Smooth muscle cell (in vitro differentiated cells): ENCODE measurements around the gene MISP3. TPM values are rescaled to one million over a fixed set of nuclear protein-coding genes. Genes with fewer than 3 reads are reported as not detected.

Experiments used
- DNase-seq: peaks from one replicate; lab custom pipeline; 2025; ENCODE audit not compliant: unreplicated experiment; lab: John Stamatoyannopoulos, UW
- H2AFZ ChIP-seq: fragments of 200-600 bp; sonication (generic); 2 replicates; pipeline ENCODE4 v1.6.0; 2016; ENCODE audit warnings: antibody characterized with exemption, low read depth, mild to moderate bottlenecking
- H3F3A ChIP-seq: fragments of 200-600 bp; sonication (generic); 2 replicates; pipeline ENCODE4 v1.6.0; 2017; ENCODE audit warnings: antibody characterized with exemption, low read depth
- H3K27ac ChIP-seq: fragments of 200-600 bp; sonication (generic); 2 replicates; pipeline ENCODE4 v1.5.1; 2016; ENCODE audit warnings: low read depth, mild to moderate bottlenecking
- H3K27me3 ChIP-seq: fragments of 200-600 bp; sonication (generic); 2 replicates; pipeline ENCODE4 v1.6.1; 2016; ENCODE audit warnings: low read depth, mild to moderate bottlenecking
- H3K36me3 ChIP-seq: fragments of 200-600 bp; sonication (generic); 2 replicates; pipeline ENCODE4 v1.5.1; 2016; ENCODE audit warnings: low read depth
- H3K4me1 ChIP-seq: fragments of 200-600 bp; sonication (generic); 2 replicates; pipeline ENCODE4 v1.5.1; 2016; ENCODE audit warnings: low read depth
- H3K4me2 ChIP-seq: fragments of 200-600 bp; sonication (generic); 2 replicates; pipeline ENCODE4 v1.6.0; 2016; ENCODE audit warnings: mild to moderate bottlenecking
- H3K4me3 ChIP-seq: fragments of 200-600 bp; sonication (generic); 2 replicates; pipeline ENCODE4 v1.5.1; 2016; ENCODE audit warnings: mild to moderate bottlenecking
- H3K79me2 ChIP-seq: fragments of 200-600 bp; sonication (generic); 2 replicates; pipeline ENCODE4 v1.6.0; 2016; ENCODE audit warnings: low read depth, mild to moderate bottlenecking
- H3K9ac ChIP-seq: fragments of 200-600 bp; sonication (generic); 2 replicates; pipeline ENCODE4 v1.6.0; 2016; ENCODE audit warnings: low read depth
- H3K9me3 ChIP-seq: fragments of 200-600 bp; sonication (generic); replicated peaks from 2 replicates; pipeline ENCODE4 v1.5.1; 2016; ENCODE audit warnings: low read depth
- H4K20me1 ChIP-seq: fragments of 200-600 bp; sonication (generic); 2 replicates; pipeline ENCODE4 v1.6.0; 2016; ENCODE audit warnings: low read depth
- WGBS: methylation state at CpG from one replicate; pipeline ENCODE4 v1.1.7; 2016; ENCODE audit warnings: low lambda C conversion rate; 5-methylcytosine and 5-hydroxymethylcytosine counted together
- polyA plus RNA-seq: library from polyadenylated mRNA; unstranded; fragments of >200 nt; fragmentation: Nextera tagmentation; extraction: Ambion mirVana; gene quantifications from 2 replicates; pipeline ENCODE4 v1.2.1, GENCODE V29; 2016
- total RNA-seq: library from RNA; depleted of rRNA; stranded (reverse); fragments of >200 nt; gene quantifications from 2 replicates; pipeline ENCODE4 v1.2.3, GENCODE V29; 2014
- TF ChIP-seq, protein P1 (sequence below): fragments of 200-600 bp; sonication (generic); IDR thresholded peaks from 2 replicates; pipeline ENCODE4 v1.5.1; 2017; ENCODE audit warnings: borderline replicate concordance, mild to moderate bottlenecking, antibody characterized with exemption; ENCODE audit not compliant: insufficient read depth, poor library complexity, severe bottlenecking

The MISP3 gene
- total and polyA plus RNA-seq, 2 experiments from 2014 or later = 0.61 to 2.4 TPM

DNA sequence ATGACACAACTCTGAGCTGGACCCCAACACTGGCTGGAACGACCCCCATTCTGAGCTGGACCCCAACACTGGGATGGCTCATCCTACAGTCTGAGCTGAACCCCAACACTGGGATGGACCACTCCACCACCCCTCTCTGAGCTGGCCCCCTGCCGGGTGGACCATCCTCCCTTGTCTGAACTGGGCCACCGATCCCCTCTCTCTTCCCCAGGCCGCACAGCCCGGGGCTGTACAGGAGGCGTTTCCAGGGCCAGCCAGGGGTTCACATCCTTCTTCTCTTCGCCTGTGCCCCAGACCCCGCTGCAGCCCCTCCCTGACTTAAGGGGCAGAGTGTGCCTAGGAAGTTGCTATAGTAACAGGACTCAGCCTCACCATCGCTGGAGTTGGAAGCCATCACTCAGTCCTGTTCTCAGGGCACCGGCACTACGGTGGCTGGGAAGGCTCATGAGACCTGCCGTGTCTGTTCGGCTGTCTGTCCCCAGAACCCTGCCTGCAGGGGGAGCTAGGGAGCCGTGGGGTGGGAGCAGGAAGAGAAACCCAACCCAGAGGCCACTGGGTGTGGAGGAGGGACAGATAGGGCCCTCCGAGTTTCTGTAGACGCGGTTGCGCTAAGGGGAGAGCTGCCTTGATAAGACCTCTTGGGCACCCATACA lies 41.3 kb downstream of the MISP3 start:
- Histone ChIP-seq H3K9me3 (no peaks in the 10 kb centered on the region), H3K27me3 (no peaks in the 10 kb centered on the region), H3K4me2 (no peak overlapping the region), H3F3A (peaks cover 7% of the 10 kb centered on the region), H3K27ac (no peak overlapping the region), H3K9ac (no peak overlapping the region), H2AFZ (no peak overlapping the region), H3K36me3 (no peaks in the 10 kb centered on the region), H4K20me1 (peaks cover 53% of the 10 kb centered on the region), H3K79me2 (peaks cover 48% of the 10 kb centered on the region), H3K4me1 (peaks cover 23% of the 10 kb centered on the region), H3K4me3 (no peak overlapping the region)
- WGBS = 96% methylated on average over 18 of the region's 18 CpGs
- no peak for DNase-seq
- TF ChIP-seq, protein P1, sequence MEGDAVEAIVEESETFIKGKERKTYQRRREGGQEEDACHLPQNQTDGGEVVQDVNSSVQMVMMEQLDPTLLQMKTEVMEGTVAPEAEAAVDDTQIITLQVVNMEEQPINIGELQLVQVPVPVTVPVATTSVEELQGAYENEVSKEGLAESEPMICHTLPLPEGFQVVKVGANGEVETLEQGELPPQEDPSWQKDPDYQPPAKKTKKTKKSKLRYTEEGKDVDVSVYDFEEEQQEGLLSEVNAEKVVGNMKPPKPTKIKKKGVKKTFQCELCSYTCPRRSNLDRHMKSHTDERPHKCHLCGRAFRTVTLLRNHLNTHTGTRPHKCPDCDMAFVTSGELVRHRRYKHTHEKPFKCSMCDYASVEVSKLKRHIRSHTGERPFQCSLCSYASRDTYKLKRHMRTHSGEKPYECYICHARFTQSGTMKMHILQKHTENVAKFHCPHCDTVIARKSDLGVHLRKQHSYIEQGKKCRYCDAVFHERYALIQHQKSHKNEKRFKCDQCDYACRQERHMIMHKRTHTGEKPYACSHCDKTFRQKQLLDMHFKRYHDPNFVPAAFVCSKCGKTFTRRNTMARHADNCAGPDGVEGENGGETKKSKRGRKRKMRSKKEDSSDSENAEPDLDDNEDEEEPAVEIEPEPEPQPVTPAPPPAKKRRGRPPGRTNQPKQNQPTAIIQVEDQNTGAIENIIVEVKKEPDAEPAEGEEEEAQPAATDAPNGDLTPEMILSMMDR = peak; percentile 32

DNA sequence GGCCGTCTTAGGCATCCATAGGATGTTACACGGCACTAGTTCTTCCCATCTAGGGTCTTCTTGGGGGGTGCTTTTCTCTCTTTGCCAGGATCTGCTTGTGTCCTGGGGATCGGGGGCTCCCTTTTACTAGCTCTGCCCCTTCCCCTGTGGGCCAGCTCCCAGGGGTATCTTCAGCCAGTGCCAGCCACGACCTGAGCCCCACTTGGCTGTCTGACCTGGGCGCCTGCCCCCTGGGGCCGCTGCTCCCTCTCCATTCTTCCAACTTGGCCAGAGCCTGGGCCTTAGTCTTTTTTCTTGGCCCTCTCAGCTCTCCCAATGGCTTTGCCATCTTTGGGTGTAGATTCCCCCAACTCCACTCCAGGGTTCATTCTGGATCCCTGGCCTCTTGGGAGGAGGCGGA lies 41.9 kb downstream of the MISP3 start:
- Histone ChIP-seq H3K36me3 (no peaks in the 10 kb centered on the region), H3K27ac (no peak overlapping the region), H3K4me3 (no peak overlapping the region), H3K27me3 (no peaks in the 10 kb centered on the region), H3F3A (peaks cover 11% of the 10 kb centered on the region), H3K9me3 (no peaks in the 10 kb centered on the region), H3K79me2 (peaks cover 46% of the 10 kb centered on the region), H3K4me2 (no peak overlapping the region), H2AFZ (no peak overlapping the region), H3K4me1 (peaks cover 27% of the 10 kb centered on the region), H3K9ac (no peak overlapping the region), H4K20me1 (peaks cover 53% of the 10 kb centered on the region)
- TF ChIP-seq, protein P1 = no peak
- no peak for DNase-seq
- 91% methylated on average over 7 of the region's 7 CpGs for WGBS

DNA sequence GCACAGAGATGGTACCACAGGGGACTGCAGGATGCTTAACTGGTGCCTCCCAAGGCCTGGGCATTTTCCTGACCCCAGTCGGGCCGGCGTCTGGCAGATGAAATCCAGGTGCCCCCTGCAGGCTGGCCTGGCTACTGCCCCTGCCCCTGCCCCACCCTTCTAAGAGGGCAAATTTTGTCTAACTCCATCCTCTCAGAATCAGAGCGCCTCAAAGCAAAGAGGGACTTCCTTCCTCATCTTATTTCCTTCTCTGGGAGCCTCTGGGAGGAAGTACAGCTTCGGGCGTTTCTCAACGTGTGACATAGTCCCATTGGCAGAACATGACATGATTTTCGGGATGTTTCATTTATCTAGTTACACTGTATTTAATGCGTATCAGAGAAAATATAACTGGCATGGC lies 42.3 kb downstream of the MISP3 start:
- TF ChIP-seq, protein P1 = peak; percentile 44
- Histone ChIP-seq H3K36me3 (no peaks in the 10 kb centered on the region), H3K4me3 (no peak overlapping the region), H3K4me1 (peaks cover 27% of the 10 kb centered on the region), H3F3A (peaks cover 11% of the 10 kb centered on the region), H3K79me2 (peaks cover 44% of the 10 kb centered on the region), H4K20me1 (peaks cover 53% of the 10 kb centered on the region), H3K4me2 (no peak overlapping the region), H3K27me3 (no peaks in the 10 kb centered on the region), H3K27ac (no peak overlapping the region), H3K9me3 (no peaks in the 10 kb centered on the region), H2AFZ (no peak overlapping the region), H3K9ac (no peak overlapping the region)
- 70% methylated on average over 9 of the region's 9 CpGs for WGBS
- no peak for DNase-seq

DNA sequence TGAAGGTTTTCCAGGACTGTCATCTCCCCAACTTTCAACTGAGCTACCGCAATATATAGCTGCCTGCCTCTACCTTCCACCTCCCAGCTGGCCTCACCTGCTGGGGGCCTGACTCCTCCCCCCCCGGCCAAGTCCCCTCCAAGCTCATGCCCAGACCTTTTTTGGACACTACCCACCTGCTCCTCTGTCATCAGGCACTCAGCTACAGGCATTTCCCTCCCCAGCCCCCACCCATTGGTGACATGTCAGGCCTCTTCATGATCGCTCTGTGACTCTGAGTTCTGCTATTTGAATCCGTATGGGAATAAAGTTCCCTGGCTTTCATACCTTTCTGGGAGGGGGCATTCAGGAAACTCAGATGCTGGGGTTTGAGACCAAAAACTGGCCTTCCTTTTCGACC lies 43.2 kb downstream of the MISP3 start:
- Histone ChIP-seq H3K9ac (no peak overlapping the region), H3K36me3 (no peaks in the 10 kb centered on the region), H2AFZ (no peak overlapping the region), H3K27me3 (no peaks in the 10 kb centered on the region), H3K4me3 (no peak overlapping the region), H3K79me2 (peaks cover 44% of the 10 kb centered on the region), H3K27ac (no peak overlapping the region), H3F3A (peaks cover 11% of the 10 kb centered on the region), H3K9me3 (no peaks in the 10 kb centered on the region), H4K20me1 (peaks cover 45% of the 10 kb centered on the region), H3K4me2 (peak overlapping the region; percentile 94), H3K4me1 (peaks cover 27% of the 10 kb centered on the region)
- TF ChIP-seq, protein P1 = no peak
- no peak for DNase-seq
- WGBS = 95% methylated on average over 5 of the region's 5 CpGs
